Stimulated activated CD4-positive, alpha-beta T cell treated with anti-CD3 and anti-CD28 coated beads, Interleukin-2, amount 100 ng/mL, for 48 hours (primary cell): Measurements from ENCODE around the gene SLC37A2.

Experiments
- DNase-seq, 2 donors: peaks; one replicate each; pipeline ENCODE4 v3.0.0-alpha.2; 2020

SLC37A2 gene

DNA sequence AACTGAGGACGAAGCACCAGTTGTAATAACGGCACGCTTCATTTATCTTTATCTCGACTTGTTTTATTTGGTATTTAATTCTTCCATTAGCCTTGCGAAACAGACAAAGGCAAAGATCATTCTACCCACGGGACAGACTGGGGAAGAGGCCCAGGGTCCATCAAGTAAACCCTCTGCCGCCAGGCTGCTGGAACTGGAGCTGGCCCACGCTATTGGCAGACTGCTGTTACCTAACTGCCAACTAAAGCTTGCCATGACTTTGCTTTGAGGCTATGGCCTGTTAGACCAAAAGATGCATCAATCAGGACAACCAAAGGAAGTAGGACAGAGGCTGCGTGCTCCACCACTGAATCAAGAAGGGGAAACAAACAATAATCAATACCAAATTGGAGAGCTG lies 49.1 kb downstream of the SLC37A2 start:
- DNase-seq: no peak

DNA sequence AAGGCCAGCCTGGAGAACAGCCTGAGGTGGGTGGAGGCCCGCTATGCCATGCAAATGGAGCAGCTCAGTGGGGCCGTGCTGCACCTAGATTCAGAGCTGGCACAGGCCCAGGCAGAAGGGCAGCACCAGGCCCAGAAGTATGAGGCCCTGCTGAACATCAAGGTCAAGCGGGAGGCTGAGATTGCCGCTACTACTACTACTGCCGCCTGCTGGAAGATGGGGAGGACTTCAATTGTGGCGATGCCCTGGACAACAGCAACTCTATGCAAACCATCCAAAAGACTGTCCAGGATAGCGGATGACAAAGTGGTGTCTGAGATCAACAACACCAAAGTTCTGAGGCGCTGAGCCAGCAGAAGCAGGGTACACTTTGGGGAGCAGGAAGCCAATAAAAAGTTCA lies 51.4 kb downstream of the SLC37A2 start:
- no peak for DNase-seq

DNA sequence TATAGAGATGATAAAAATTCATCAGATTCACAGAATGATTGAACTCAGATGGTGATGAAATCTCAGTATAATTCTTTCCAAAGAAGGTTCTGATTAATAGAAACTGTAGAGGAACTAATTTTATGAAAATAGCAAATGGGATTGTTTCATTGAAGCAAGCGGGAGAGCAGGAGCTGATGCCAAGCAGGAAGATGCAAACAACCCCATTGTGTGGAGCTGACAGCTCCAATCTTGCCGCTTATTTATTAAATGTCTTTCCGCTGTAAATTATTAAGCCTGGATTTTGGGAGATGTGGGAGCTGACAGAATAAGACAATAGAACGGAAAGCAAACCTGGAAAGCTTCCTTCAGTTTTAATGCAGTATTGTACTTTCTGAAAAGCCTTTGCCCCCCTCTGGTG lies 54.3 kb downstream of the SLC37A2 start:
- no peak for DNase-seq

DNA sequence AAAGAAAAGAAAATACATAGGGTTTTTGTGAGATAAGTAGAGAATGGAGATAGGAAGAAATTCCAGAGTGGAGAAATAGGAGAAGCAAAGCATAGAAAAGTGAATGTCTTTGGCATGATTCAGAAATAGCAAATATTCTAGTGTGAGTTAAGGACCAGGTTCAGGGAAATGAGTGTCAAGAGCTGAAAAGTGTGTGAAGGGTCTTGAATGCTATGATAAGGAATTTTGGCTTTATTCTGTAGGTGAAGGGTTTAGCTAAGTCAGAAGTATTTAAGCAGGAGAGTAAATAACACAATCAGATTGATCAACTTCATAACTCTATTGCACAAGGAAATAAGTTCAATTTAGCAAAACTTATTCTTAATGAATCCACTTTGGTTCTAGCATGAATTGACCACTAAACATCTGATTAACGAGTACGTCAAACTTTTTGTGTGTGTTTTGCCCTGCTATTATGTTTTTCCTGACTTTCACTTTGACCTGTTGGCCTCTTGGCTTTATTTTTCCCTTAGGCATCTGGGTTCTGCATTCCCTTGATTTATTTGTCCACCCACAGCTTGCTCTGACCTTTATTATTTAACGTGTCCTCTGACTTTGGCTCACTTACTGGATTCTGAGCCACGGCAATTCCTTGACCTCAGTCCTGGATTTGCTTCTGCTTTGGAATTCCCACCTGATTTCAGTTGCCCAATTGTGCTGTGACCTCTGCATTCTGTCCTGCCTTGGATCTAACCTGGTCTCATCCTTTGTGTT lies 60.3 kb downstream of the SLC37A2 start:
- DNase-seq: no peak

DNA sequence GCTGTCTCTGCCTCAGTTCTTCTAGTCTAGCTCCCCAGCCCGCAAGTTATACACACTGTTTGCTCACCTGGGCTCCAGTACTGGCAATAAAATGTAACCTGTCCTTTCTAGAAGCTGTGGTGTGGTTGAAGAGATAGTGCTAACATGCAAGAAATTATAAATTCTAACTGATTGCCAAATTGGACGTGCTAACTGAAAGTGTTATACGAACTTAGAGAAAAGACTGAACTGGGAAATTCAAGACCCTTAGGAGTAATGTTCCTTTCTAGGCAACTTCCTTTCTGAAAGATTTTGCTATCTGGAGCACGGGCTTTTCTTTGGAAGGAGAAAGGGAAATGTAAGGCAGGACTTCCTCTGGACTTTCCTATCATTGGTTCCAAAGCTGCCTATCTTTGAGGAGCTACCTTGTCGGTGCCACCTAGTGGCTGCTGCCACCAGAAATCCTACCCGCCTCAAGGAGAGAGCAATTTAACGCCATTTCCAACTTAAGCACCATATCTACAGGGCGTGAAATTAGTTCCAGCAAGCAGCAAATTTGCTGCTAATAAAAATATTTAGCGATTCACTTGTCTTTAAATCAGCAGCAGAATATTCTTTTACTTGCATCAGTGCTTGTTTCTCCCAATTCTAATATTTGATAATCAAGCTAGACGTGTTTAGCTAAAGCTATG lies 61.0 kb downstream of the SLC37A2 start:
- peak; percentile 32 to 36 for DNase-seq

DNA sequence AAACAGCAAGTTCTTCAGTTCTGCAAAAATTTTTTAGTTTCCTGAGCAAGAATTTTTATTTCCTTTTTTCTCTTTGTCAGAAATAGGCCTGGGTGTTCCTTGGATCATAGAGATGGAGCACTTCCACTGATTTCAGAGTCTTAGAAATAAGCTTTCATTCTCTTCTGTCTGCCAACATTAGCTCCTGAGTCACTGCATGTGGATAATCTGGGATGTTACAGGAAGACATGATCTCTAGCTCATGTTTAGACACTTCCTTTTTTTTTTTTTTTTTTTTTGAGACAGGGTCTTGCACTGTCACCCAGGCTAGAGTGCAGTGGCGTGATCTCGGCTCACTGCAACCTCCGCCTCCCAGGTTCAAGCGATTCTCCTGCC lies 61.5 kb downstream of the SLC37A2 start:
- DNase-seq: no peak

DNA sequence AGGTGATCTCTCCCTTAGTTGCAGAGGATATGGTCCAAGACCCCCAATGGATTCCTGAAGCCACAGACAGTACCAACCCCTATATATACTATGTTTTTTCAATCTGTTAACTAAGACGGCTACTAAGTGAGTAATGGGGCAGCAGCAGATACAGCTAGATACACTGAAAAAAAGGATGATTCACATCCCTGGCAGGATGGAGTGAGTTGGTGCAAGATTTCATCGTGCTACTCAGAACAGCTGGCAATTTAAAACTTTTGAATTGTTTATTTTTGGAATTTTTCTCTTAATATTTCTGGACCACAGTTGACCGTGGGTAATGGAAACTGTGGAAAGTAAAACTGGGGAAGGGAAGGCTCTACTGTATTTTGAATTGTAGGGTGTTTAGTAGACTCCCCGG lies 65.3 kb downstream of the SLC37A2 start:
- DNase-seq: no peak

DNA sequence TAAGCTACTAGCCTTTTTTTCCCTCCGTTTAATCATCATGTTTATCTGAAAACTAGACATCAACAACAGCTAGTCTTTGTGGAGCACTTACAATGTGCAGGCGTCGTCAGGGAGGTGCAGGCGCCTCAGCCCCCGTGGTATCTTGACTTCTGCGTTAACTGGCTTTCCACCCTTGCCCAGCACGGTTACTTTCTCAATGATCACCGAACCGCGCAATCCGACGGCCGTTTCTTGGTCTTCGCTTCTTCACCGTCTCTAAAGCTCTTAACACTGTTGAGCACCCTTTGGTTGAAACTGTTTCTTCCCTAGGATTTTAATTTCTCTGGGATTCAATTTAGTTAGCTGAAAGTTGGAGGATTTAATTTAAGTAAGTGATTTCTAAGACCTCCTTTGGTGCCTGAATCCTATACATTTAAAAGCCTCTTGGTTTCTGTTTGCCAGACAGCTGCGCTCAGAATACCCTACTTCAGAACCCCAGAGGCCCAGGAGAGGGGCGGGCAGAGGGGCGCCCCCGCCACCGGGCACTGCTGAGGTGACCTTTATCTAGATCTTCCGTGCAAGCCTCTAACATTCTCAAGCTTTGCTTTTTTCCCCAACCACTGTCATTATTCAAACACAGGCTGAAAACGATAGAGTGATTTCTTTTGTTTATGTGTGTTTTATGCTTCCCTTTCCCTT lies 66.3 kb downstream of the SLC37A2 start:
- no peak for DNase-seq

DNA sequence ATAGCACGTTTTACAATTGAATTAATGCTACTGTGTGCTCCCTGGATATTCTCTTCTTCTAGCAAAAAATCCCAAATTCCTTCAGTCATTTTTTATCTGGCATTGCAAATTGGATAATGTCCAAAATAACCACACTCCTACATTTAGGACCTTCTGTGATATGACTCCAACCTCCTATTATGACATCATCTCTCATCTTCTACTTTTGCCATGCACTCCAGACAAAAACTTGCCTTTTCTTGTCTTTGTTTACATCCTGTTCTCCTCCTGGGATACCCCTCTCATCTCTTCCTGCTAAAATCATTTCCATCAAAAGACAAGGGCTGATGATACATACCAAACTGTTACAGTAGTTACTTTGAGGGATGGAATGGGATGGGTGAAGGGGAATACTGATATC lies 69.0 kb downstream of the SLC37A2 start:
- no peak for DNase-seq

DNA sequence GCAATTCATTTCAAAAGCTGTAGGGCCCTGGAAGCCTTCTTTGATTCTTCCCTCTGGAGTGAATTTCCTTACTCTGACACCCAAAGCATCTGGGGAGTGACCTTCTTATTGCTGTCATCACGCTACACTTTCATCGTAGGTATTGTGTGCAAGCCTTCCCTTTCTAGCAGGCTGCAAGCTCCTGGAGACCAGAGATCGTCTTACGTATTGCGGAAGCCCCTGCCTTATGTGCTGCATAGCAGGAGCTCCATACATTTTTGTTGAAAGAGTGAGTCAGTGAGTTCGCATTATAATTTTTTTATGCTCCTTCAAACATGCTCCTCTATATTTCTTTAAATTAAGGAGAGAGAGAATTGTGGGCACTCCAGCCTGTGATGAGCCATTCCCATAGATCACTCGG lies 69.5 kb downstream of the SLC37A2 start:
- no peak for DNase-seq

DNA sequence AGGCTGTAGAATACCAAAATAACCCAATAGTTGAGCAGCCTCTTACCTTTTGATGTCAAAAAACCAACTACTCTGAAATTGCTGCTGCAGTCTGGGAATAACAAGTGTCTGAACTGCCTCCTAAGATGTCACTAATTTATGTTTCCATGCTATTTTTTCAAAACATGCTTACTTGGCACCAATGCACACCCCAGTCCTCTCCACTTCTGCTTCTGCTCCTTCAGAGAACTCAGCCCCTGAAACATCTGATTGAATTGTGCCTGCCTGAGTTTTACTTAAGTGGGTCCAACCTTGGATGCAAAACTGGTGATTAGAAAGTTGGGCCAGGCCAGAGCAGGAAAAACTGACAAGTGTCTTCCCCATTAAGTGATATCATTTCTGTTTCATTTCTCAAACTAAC lies 72.9 kb downstream of the SLC37A2 start:
- no peak for DNase-seq

DNA sequence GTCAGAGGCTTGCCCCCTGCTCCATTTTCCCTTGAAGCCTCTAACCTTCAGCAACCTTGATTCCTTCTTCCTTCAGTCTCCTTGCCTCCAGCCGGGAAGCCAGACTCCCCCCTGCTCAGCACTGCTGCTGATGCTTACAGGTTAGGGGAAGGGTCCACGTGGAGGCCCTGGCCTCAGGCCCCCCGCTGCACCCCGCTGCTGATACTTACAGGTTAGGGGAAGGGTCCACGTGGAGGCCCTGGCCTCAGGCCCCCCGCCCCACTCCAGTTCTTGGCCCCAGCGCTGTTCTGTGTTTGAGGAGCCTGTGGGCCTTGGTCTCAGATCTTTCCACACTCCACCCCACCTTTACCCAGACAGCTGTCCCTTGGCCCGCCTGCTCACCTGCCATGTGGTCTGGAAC lies 75.9 kb downstream of the SLC37A2 start:
- no peak for DNase-seq

DNA sequence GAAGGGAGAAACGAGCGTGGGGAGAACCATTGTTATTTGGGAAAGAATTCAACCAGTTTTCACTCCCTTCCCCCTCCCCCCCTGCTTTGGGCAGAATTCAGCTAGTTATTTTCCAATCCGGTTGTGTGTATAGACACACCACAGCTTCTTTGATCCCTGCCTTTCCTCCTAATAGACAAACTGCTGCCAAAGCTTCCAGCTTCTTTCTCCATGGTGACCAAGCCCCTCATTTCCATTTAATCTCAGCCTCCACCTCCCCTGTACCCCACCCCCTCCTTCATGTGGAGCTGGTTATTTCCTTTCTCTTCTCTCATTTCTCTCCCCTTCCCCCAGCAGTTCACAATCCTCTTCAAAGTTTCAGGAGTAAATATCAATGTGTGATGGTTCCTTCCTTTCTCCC lies 76.7 kb downstream of the SLC37A2 start:
- no peak for DNase-seq
